Stimulated activated naive B cell treated with anti-CD40 and anti-IgM and Interleukin-4, amounts not matched to agents 10 μg/mL and 1 μg/mL and 100 μg/mL, for 72 hours (primary cell): ENCODE measurements around the gene FYN.
A peak's percentile ranks its signal among the peaks of the same experiment; 100 is the strongest.
"Not testable (repeated sequence)": the region's sequence is repeated elsewhere in the genome, so short reads cannot be mapped to it uniquely, and the experiment has no call there.

Source experiments
- ATAC-seq, 2 donors: fragments of 150-1000 bp; cut with Tn5 transposase; replicated peaks; 2 replicates each; pipeline ENCODE4 v1.10.0; 2021; ENCODE audit warnings: moderate library complexity in 1 of 2
- DNase-seq: peaks from one replicate; pipeline ENCODE4 v3.0.0; 2021
- H3K27ac Mint-ChIP-seq: one replicate; pipeline ENCODE4 v1.8.0; 2022; ENCODE audit warnings: mild to moderate bottlenecking, mixed read lengths
- H3K27me3 Mint-ChIP-seq, 2 donors: one replicate each; pipeline ENCODE4 v1.8.0; 2022; ENCODE audit warnings: mixed read lengths in 2 of 2
- H3K36me3 Mint-ChIP-seq, 2 donors: one replicate each; pipeline ENCODE4 v1.8.0; 2022; ENCODE audit warnings: mixed read lengths in 2 of 2, mild to moderate bottlenecking in 1 of 2
- H3K4me1 Mint-ChIP-seq, 2 donors: one replicate each; pipeline ENCODE4 v1.8.0; 2022; ENCODE audit warnings: mixed read lengths in 2 of 2, mild to moderate bottlenecking in 1 of 2
- H3K4me3 Mint-ChIP-seq, 2 donors: one replicate each; pipeline ENCODE4 v1.8.0; 2022; ENCODE audit warnings: mild to moderate bottlenecking in 2 of 2, mixed read lengths in 2 of 2, moderate library complexity in 1 of 2
- H3K9me3 Mint-ChIP-seq, 2 donors: one replicate each; pipeline ENCODE4 v1.8.0; 2022; ENCODE audit warnings: mixed read lengths in 2 of 2, mild to moderate bottlenecking in 1 of 2

FYN gene

GRCh38 chr6:111653434-111653833 is 219.8 kb downstream of the FYN start:
- no peaks in the 10 kb centered on the region for H3K9me3 Mint-ChIP-seq
- no peak overlapping the region for H3K4me3 Mint-ChIP-seq
- no peaks in the 10 kb centered on the region for H3K27me3 Mint-ChIP-seq
- no peaks in the 10 kb centered on the region for H3K4me1 Mint-ChIP-seq
- ATAC-seq, result no peak
- H3K36me3 Mint-ChIP-seq, result peaks cover 18 to 19% of the 10 kb centered on the region in 2 donors
- no peak overlapping the region for H3K27ac Mint-ChIP-seq
- DNase-seq, result no peak

GRCh38 chr6:111652156-111652555 is 221.1 kb downstream of the FYN start:
- peaks cover 20% of the 10 kb centered on the region in 2 donors for H3K36me3 Mint-ChIP-seq
- H3K27me3 Mint-ChIP-seq, result no peaks in the 10 kb centered on the region
- H3K4me1 Mint-ChIP-seq, result no peaks in the 10 kb centered on the region
- no peaks in the 10 kb centered on the region for H3K9me3 Mint-ChIP-seq
- no peak for DNase-seq
- H3K27ac Mint-ChIP-seq, result no peak overlapping the region
- no peak for ATAC-seq
- no peak overlapping the region for H3K4me3 Mint-ChIP-seq

GRCh38 chr6:111651185-111652034 is 221.8 kb downstream of the FYN start:
- H3K4me3 Mint-ChIP-seq, result no peak overlapping the region
- H3K9me3 Mint-ChIP-seq, result no peaks in the 10 kb centered on the region
- no peak for ATAC-seq
- no peaks in the 10 kb centered on the region for H3K27me3 Mint-ChIP-seq
- H3K4me1 Mint-ChIP-seq, result no peaks in the 10 kb centered on the region
- no peak for DNase-seq
- H3K27ac Mint-ChIP-seq, result no peak overlapping the region
- peaks cover 18% of the 10 kb centered on the region in 2 donors for H3K36me3 Mint-ChIP-seq

GRCh38 chr6:111650049-111650448 is 223.2 kb downstream of the FYN start:
- Mint-ChIP-seq H3K27ac (no peak overlapping the region), H3K4me1 (no peaks in the 10 kb centered on the region), H3K4me3 (no peak overlapping the region), H3K27me3 (no peaks in the 10 kb centered on the region), H3K36me3 (peaks cover 9 to 11% of the 10 kb centered on the region in 2 donors), H3K9me3 (no peaks in the 10 kb centered on the region)
- DNase-seq (no peak), ATAC-seq (no peak)

GRCh38 chr6:111648100-111648499 is 225.2 kb downstream of the FYN start:
- DNase-seq (no peak), ATAC-seq (no peak)
- Mint-ChIP-seq H3K4me1 (no peaks in the 10 kb centered on the region), H3K36me3 (peaks cover 9 to 11% of the 10 kb centered on the region in 2 donors), H3K4me3 (no peak overlapping the region), H3K27ac (no peak overlapping the region), H3K9me3 (no peaks in the 10 kb centered on the region), H3K27me3 (no peaks in the 10 kb centered on the region)

GRCh38 chr6:111646942-111647341 is 226.3 kb downstream of the FYN start:
- H3K4me3 Mint-ChIP-seq, result no peak overlapping the region
- no peaks in the 10 kb centered on the region for H3K9me3 Mint-ChIP-seq
- no peaks in the 10 kb centered on the region for H3K27me3 Mint-ChIP-seq
- DNase-seq (no peak), ATAC-seq (no peak)
- peaks cover 1 to 5% of the 10 kb centered on the region in 2 donors for H3K4me1 Mint-ChIP-seq
- no peak overlapping the region for H3K27ac Mint-ChIP-seq
- peaks cover 7 to 9% of the 10 kb centered on the region in 2 donors for H3K36me3 Mint-ChIP-seq

GRCh38 chr6:111646034-111646433 is 227.2 kb downstream of the FYN start:
- no peak for DNase-seq
- no peak for ATAC-seq
- Mint-ChIP-seq H3K36me3 (peaks cover 7 to 9% of the 10 kb centered on the region in 2 donors), H3K27ac (no peak overlapping the region), H3K4me1 (peaks cover 1 to 5% of the 10 kb centered on the region in 2 donors), H3K9me3 (no peaks in the 10 kb centered on the region), H3K27me3 (no peaks in the 10 kb centered on the region), H3K4me3 (no peak overlapping the region)

- Mint-ChIP-seq H3K27me3 (no peaks in the 10 kb centered on the region), H3K36me3 (peaks cover 6 to 7% of the 10 kb centered on the region in 2 donors), H3K4me3 (no peak overlapping the region), H3K9me3 (no peaks in the 10 kb centered on the region), H3K4me1 (peaks cover 1 to 5% of the 10 kb centered on the region in 2 donors), H3K27ac (no peak overlapping the region)
- ATAC-seq (no peak), DNase-seq (no peak)
Observed at GRCh38 chr6:111644893-111645430, 228.3 kb downstream of the FYN start.

GRCh38 chr6:111642463-111643158 is 230.6 kb downstream of the FYN start:
- peak; percentile 15 for DNase-seq
- Mint-ChIP-seq H3K9me3 (peaks cover 0 to 3% of the 10 kb centered on the region in 2 donors), H3K27ac (no peak overlapping the region), H3K4me1 (peaks cover 1 to 5% of the 10 kb centered on the region in 2 donors), H3K27me3 (no peaks in the 10 kb centered on the region), H3K4me3 (no peak overlapping the region), H3K36me3 (peaks cover 2 to 10% of the 10 kb centered on the region in 2 donors)
- peak; percentile 60 to 69 for ATAC-seq

- no peak for DNase-seq
- H3K27ac Mint-ChIP-seq, result no peak overlapping the region
- H3K9me3 Mint-ChIP-seq, result peaks cover 0 to 3% of the 10 kb centered on the region in 2 donors
- no peaks in the 10 kb centered on the region for H3K27me3 Mint-ChIP-seq
- H3K4me3 Mint-ChIP-seq, result no peak overlapping the region
- H3K4me1 Mint-ChIP-seq, result peaks cover 1 to 5% of the 10 kb centered on the region in 2 donors
- peaks cover 0 to 10% of the 10 kb centered on the region in 2 donors for H3K36me3 Mint-ChIP-seq
- ATAC-seq, result no peak
Observed at GRCh38 chr6:111639266-111639665, 234.0 kb downstream of the FYN start.

- not testable (repeated sequence) for H3K36me3 Mint-ChIP-seq
Observed at GRCh38 chr6:111634981-111635380, 238.3 kb downstream of the FYN start.

GRCh38 chr6:111633822-111634221 is 239.4 kb downstream of the FYN start:
- Mint-ChIP-seq H3K27me3 (peaks cover 0 to 12% of the 10 kb centered on the region in 2 donors), H3K4me1 (no peaks in the 10 kb centered on the region), H3K36me3 (peaks cover 0 to 5% of the 10 kb centered on the region in 2 donors), H3K4me3 (no peak overlapping the region), H3K27ac (no peak overlapping the region), H3K9me3 (peaks cover 3 to 6% of the 10 kb centered on the region in 2 donors)
- ATAC-seq (no peak), DNase-seq (no peak)

More at GRCh38 chr6:111634981-111635380, 238.3 kb downstream of the FYN start:
- peaks cover 0 to 12% of the 10 kb centered on the region in 2 donors for H3K27me3 Mint-ChIP-seq
- H3K4me3 Mint-ChIP-seq, H3K27ac Mint-ChIP-seq, H3K9me3 Mint-ChIP-seq, ATAC-seq, DNase-seq, H3K4me1 Mint-ChIP-seq: not testable (repeated sequence)

GRCh38 chr6:111632468-111633247 is 240.6 kb downstream of the FYN start:
- H3K9me3 Mint-ChIP-seq, result peaks cover 3 to 6% of the 10 kb centered on the region in 2 donors
- no peaks in the 10 kb centered on the region for H3K4me1 Mint-ChIP-seq
- peaks cover 0 to 5% of the 10 kb centered on the region in 2 donors for H3K36me3 Mint-ChIP-seq
- H3K27me3 Mint-ChIP-seq, result peaks cover 0 to 12% of the 10 kb centered on the region in 2 donors
- ATAC-seq (no peak), DNase-seq (no peak)
- no peak overlapping the region for H3K27ac Mint-ChIP-seq
- no peak overlapping the region for H3K4me3 Mint-ChIP-seq

- Mint-ChIP-seq H3K4me1 (no peaks in the 10 kb centered on the region), H3K36me3 (no peaks in the 10 kb centered on the region), H3K27ac (no peak overlapping the region), H3K27me3 (peaks cover 0 to 12% of the 10 kb centered on the region in 2 donors), H3K4me3 (no peak overlapping the region), H3K9me3 (peaks cover 3 to 6% of the 10 kb centered on the region in 2 donors)
- no peak for ATAC-seq
- no peak for DNase-seq
Observed at GRCh38 chr6:111631903-111632460, 241.3 kb downstream of the FYN start.
